Sigmoid colon (tissue), 7 donors: ENCODE data around the gene RNF126. TPM values are rescaled to one million over a fixed set of nuclear protein-coding genes. Genes with fewer than 3 reads are reported as not detected.
A peak's percentile ranks its signal among the peaks of the same experiment; 100 is the strongest.

Experiments
- DNase-seq: peaks from one replicate; pipeline ENCODE4 v3.0.0-alpha.2; 2019
- H3K27ac ChIP-seq, 4 donors: fragments of 200-600 bp; sonication (generic); one replicate each; pipeline ENCODE4 v1.5.1; 2016 to 2019; ENCODE audit warnings: mild to moderate bottlenecking in 1 of 4
- H3K27me3 ChIP-seq, 3 donors: fragments of 200-600 bp; sonication (generic); one replicate each; pipeline ENCODE4 v1.5.1; 2019; ENCODE audit warnings: mild to moderate bottlenecking in 1 of 3
- H3K36me3 ChIP-seq, 4 donors: fragments of 200-600 bp; sonication (generic); one replicate each; pipeline ENCODE4 v1.5.1; 2016 to 2019
- H3K4me1 ChIP-seq, 4 donors: fragments of 200-600 bp; sonication (generic); one replicate each; pipeline ENCODE4 v1.5.1; 2017 to 2019
- H3K4me3 ChIP-seq, 4 donors: fragments of 200-600 bp; sonication (generic); one replicate each; pipeline ENCODE4 v1.5.1; 2017 to 2019; ENCODE audit warnings: mild to moderate bottlenecking in 2 of 4, moderate library complexity in 1 of 4
- H3K9me3 ChIP-seq, 4 donors: fragments of 200-600 bp in 3 of 4; sonication (generic) in 3 of 4; one replicate each; pipeline versions ENCODE4 v1.5.1 to v1.6.1; 2013 to 2019
- EP300 ChIP-seq, 4 donors: sonication (generic); formaldehyde crosslinking; IDR thresholded peaks; one replicate each; pipeline ENCODE4 v1.6.1; 2017; ENCODE audit warnings: antibody characterized with exemption in 4 of 4
- POLR2A ChIP-seq, 2 donors: fragments of 450-650 bp; IDR thresholded peaks; one replicate each; pipeline ENCODE4 v1.6.1; 2016; ENCODE audit warnings: antibody characterized with exemption in 2 of 2, mild to moderate bottlenecking in 2 of 2, moderate library complexity in 2 of 2
- POLR2AphosphoS5 ChIP-seq, 4 donors: sonication (generic); formaldehyde crosslinking; IDR thresholded peaks; one replicate each; pipeline ENCODE4 v1.6.1; 2017; ENCODE audit warnings: antibody characterized with exemption in 4 of 4
- WGBS, 2 donors: extraction: QIAGEN DNeasy Blood & Tissue Kit; methylation state at CpG; one replicate each; pipeline ENCODE4 v1.1.7; 2013; 5-methylcytosine and 5-hydroxymethylcytosine counted together
- intact Hi-C: fragments of 100-400 bp; cut with DNase I; formaldehyde crosslinking; loops from one replicate; pipeline ENCODE4 v1.15.1; 2023
- polyA plus RNA-seq, 3 donors: library from polyadenylated mRNA; stranded (reverse); fragments of 200-250 nt; gene quantifications; one replicate each; pipeline ENCODE4 v1.2.3, GENCODE V29; 2013
- total RNA-seq, 4 donors: library from RNA; depleted of rRNA; stranded (reverse); fragments of >200 nt; gene quantifications; one replicate each; pipeline ENCODE4 v1.1.0, GENCODE V29; 2016
- TF ChIP-seq, protein P1 (sequence below), 4 experiments: fragments of 450-650 bp in 3 of 4; fragments of 200-600 bp in 1 of 4; IDR thresholded peaks; one replicate each; pipeline ENCODE4 v1.5.1; 2016 to 2019; ENCODE audit warnings: antibody characterized with exemption in 4 of 4, mild to moderate bottlenecking in 3 of 4, moderate library complexity in 2 of 4
- donor health status: healthy with polysubstance abuse.
- donor health status: Bipolar disorder and iron deficiency.
- donor health status: healthy.

The RNF126 gene
- total and polyA plus RNA-seq, 7 donors: 33.5 to 58.8 (median 55.3) TPM

DNA sequence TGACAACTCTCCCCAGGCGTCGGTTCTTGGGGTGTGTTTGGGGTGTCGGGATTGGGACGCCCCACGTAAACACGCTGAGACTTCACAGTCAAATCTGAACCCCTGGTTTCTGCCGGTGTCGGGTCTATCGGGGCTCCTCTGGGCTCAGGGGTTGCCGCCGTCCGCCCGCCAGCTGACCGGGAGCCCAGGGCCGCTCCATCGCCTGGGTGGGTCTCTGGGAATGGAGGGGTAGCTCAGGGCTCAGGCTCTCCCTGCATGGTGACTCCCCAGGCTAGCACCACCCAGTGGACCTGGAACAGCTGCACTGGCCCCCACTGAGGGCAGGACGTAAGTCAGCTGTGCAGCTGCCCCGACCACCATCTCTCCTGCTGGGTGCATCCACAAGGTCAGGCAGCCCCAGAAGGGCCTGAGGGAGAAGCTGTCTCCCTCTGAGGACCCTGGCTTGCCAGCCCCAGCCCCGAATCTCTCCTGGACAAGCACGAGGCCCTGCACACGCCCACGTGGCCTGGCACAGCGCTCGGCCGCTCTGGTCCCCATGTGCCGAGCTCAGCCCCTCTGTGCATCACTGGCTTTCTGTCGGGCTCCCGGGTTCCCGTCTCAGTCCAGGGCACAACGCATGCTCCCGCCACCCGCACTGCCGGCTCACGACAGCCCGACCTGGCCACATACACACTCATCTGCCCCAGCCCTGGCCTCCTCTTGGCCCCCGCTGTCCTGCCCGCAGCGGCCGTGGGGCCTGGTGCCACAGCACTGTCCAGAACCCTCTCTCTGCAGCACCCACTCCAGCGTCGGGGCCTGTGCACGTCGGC, 6.1 kb downstream of the RNF126 start:
- H3K9me3 ChIP-seq: no peaks in the 10 kb centered on the region
- no peak overlapping the region for H3K4me3 ChIP-seq
- H3K27me3 ChIP-seq: no peaks in the 10 kb centered on the region
- peaks cover 0 to 22% (median 5%) of the 10 kb centered on the region in 4 donors for H3K36me3 ChIP-seq
- 83 to 90% methylated on average over 43 of the region's 43 CpGs for WGBS, 2 donors
- H3K27ac ChIP-seq: no peak overlapping the region
- no peak for DNase-seq
- TF ChIP-seq POLR2AphosphoS5 (IDR thresholded peaks at IDR 0.05) (no peak), EP300 (IDR thresholded peaks at IDR 0.05) (no peak), POLR2A (IDR thresholded peaks at IDR 0.05) (no peak)
- TF ChIP-seq, protein P1, sequence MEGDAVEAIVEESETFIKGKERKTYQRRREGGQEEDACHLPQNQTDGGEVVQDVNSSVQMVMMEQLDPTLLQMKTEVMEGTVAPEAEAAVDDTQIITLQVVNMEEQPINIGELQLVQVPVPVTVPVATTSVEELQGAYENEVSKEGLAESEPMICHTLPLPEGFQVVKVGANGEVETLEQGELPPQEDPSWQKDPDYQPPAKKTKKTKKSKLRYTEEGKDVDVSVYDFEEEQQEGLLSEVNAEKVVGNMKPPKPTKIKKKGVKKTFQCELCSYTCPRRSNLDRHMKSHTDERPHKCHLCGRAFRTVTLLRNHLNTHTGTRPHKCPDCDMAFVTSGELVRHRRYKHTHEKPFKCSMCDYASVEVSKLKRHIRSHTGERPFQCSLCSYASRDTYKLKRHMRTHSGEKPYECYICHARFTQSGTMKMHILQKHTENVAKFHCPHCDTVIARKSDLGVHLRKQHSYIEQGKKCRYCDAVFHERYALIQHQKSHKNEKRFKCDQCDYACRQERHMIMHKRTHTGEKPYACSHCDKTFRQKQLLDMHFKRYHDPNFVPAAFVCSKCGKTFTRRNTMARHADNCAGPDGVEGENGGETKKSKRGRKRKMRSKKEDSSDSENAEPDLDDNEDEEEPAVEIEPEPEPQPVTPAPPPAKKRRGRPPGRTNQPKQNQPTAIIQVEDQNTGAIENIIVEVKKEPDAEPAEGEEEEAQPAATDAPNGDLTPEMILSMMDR (IDR thresholded peaks at IDR 0.05): no peak
- intact Hi-C loops: no loop called here
- H3K4me1 ChIP-seq: peaks cover 0 to 54% (median 51%) of the 10 kb centered on the region in 4 donors

DNA sequence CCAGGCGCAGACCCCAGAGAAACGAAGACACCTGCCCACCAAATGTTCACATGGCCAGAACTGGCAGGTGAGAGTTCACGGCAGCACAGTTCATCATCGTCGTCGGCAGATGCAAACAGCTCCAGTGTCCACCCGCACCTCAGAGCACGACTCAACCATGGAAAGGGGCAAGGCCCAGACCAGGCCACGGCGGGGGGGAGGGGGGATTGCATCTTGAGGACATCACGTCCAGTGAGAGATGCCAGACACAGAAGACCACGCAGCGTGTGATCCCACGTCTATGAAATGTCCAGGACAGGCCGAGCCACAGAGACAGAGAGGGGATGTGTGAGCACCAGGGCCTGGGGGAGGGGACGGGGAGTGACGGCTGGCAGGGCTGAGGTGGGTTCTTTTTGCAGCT, 7.3 kb downstream of the RNF126 start:
- intact Hi-C loops: no loop called here
- DNase-seq: no peak
- Histone ChIP-seq H3K27ac (peak overlapping the region in 1 of 4 donors; percentile 29), H3K4me1 (peaks cover 0 to 42% (median 38%) of the 10 kb centered on the region in 4 donors), H3K9me3 (no peaks in the 10 kb centered on the region), H3K27me3 (no peaks in the 10 kb centered on the region), H3K4me3 (no peak overlapping the region), H3K36me3 (peaks cover 6 to 35% (median 17%) of the 10 kb centered on the region in 4 donors)
- TF ChIP-seq, protein P1 (IDR thresholded peaks at IDR 0.05): no peak
- TF ChIP-seq POLR2AphosphoS5 (IDR thresholded peaks at IDR 0.05) (no peak), POLR2A (IDR thresholded peaks at IDR 0.05) (no peak), EP300 (IDR thresholded peaks at IDR 0.05) (no peak)
- 86% methylated on average over 17 of the region's 17 CpGs for WGBS, 2 donors

DNA sequence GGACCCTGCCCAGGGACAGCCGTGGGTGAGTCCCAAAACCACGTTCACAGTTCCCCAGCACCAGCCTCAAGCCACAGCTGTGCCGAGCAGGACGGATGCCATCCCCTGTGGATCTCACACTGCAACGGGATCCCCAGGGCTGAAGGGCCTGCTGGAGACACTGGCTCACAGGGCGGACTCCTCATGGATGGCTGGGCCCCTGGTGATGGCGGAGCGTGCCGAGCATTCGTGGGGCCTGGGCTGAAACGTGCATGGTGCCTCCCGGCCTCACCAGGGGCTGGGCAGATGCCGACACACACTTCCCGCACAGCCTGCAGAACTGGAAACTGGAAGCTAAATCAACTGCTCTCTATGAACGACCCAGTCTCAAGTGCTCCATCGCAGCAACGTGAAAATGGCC, 9.6 kb downstream of the RNF126 start:
- no peak overlapping the region for H3K4me3 ChIP-seq
- no peak for DNase-seq
- peaks cover 8 to 55% (median 28%) of the 10 kb centered on the region in 4 donors for H3K36me3 ChIP-seq
- H3K27ac ChIP-seq: no peak overlapping the region
- no peak for TF ChIP-seq EP300 (IDR thresholded peaks at IDR 0.05)
- TF ChIP-seq POLR2A (IDR thresholded peaks at IDR 0.05): no peak
- TF ChIP-seq POLR2AphosphoS5 (IDR thresholded peaks at IDR 0.05): no peak
- TF ChIP-seq, protein P1 (IDR thresholded peaks at IDR 0.05): no peak
- WGBS, 2 donors: 88 to 91% methylated on average over 17 of the region's 17 CpGs
- peaks cover 0 to 19% (median 16%) of the 10 kb centered on the region in 4 donors for H3K4me1 ChIP-seq
- intact Hi-C loops: no loop called here
- H3K9me3 ChIP-seq: no peaks in the 10 kb centered on the region
- no peaks in the 10 kb centered on the region for H3K27me3 ChIP-seq

DNA sequence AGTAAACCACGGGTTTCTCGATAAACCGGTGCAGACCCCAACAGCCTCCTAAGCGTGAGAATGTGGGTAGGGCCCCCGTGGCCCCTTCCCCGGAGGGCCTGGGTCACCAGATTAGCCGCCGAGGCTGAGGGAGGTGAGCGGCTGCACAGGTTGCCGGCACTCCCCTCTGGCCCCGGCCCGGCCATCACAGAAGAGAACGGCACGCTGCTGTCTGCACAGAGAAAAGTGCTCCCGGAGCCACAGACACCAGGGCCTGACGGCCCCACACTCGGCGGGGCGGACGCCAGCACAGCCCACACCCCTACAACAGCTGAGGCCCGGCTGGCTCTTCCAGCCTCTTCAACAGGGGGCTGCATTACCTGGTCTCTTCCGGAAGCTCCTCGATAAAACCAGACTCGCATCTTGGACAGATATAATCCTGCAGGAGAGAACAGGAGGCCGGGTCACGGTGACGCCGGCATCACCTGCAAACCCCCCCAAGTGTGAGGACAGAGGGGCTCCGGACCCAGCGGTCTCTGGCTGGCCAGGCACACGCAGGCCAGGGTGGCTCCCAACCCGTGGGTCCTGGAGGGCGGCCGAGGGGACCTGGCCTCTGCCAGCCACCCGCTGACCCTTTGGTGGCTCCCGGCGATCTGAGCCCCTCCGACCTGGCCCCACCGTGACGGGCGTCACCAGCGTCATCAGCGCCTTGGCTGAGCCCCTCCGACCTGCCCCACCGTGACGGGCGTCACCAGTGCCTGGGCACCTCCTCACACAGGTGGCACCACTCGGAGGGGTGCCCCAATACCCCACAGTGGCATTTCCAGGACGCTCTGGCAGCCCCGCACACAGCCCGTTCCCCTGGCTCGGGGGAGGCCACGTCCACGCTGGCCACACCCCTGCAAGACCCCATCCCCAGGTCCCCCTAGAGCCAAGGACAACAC, 10.3 kb downstream of the RNF126 start:
- 93 to 94% methylated on average over 54 of the region's 54 CpGs for WGBS, 2 donors
- no peak overlapping the region for H3K27ac ChIP-seq
- H3K36me3 ChIP-seq: peaks cover 15 to 62% (median 34%) of the 10 kb centered on the region in 4 donors
- TF ChIP-seq EP300 (IDR thresholded peaks at IDR 0.05) (no peak), POLR2AphosphoS5 (IDR thresholded peaks at IDR 0.05) (no peak), POLR2A (IDR thresholded peaks at IDR 0.05) (no peak)
- TF ChIP-seq, protein P1 (IDR thresholded peaks at IDR 0.05): no peak
- H3K9me3 ChIP-seq: no peaks in the 10 kb centered on the region
- H3K4me1 ChIP-seq: peaks cover 0 to 12% (median 9%) of the 10 kb centered on the region in 4 donors
- no peak for DNase-seq
- no peak overlapping the region for H3K4me3 ChIP-seq
- H3K27me3 ChIP-seq: no peaks in the 10 kb centered on the region
- intact Hi-C loops: no loop called here
